ENCODE measurements around the gene ISCA1. TPM values are rescaled to one million over a fixed set of nuclear protein-coding genes. Genes with fewer than 3 reads are reported as not detected.
A peak's percentile ranks its signal among the peaks of the same experiment; 100 is the strongest.

Gene ISCA1
- total and polyA plus RNA-seq, 10 of the 15 experiments (the other 5 are each of a cell fraction or from before 2014, with no cell fraction given) = 8.9 to 36.0 (median 24.2) TPM

DNA sequence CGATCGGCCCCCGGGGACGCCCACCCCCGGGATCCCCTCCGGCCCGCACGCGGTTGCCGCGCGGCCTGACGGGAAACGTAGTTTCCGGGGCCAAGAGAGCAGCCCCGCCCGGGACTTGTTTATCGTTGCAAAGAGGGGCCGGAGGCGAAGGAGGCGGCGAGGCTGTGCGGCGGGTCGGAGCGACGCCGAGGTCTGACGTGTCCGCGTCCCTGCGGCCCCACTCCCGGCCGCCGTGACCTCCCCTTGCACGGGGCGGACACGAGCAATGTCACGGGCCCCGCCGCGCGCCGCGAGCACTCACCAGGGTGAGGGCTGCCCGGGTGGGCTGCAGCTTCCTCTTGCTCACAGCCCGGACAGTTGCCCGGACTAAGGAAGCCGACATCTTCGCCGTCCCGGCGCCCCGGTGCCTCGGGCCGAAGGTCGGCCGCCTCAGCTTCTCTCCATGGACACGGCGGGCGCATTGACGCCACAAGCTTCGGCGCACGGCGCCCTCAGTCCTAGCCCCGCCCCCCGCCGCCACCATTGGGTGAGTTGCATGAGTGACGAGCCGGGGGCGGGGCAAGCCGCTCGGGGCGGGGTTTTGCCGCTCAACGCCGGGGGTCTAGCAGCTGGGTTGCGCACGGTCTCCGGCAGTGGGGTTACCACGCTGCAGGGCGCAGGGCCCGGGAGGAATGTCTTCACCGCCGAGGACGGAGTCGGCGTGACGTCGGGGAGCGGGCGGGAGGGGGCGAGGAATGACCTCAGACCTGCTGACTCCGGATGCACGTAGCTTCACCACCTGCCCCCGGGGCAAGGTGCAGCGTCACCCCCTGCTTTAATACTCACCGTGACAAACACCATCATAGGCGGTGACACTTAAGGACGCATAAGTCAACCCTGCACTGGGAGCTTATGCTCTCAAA is at the start of gene ISCA1 (continued):
- TF ChIP-seq, protein P1, sequence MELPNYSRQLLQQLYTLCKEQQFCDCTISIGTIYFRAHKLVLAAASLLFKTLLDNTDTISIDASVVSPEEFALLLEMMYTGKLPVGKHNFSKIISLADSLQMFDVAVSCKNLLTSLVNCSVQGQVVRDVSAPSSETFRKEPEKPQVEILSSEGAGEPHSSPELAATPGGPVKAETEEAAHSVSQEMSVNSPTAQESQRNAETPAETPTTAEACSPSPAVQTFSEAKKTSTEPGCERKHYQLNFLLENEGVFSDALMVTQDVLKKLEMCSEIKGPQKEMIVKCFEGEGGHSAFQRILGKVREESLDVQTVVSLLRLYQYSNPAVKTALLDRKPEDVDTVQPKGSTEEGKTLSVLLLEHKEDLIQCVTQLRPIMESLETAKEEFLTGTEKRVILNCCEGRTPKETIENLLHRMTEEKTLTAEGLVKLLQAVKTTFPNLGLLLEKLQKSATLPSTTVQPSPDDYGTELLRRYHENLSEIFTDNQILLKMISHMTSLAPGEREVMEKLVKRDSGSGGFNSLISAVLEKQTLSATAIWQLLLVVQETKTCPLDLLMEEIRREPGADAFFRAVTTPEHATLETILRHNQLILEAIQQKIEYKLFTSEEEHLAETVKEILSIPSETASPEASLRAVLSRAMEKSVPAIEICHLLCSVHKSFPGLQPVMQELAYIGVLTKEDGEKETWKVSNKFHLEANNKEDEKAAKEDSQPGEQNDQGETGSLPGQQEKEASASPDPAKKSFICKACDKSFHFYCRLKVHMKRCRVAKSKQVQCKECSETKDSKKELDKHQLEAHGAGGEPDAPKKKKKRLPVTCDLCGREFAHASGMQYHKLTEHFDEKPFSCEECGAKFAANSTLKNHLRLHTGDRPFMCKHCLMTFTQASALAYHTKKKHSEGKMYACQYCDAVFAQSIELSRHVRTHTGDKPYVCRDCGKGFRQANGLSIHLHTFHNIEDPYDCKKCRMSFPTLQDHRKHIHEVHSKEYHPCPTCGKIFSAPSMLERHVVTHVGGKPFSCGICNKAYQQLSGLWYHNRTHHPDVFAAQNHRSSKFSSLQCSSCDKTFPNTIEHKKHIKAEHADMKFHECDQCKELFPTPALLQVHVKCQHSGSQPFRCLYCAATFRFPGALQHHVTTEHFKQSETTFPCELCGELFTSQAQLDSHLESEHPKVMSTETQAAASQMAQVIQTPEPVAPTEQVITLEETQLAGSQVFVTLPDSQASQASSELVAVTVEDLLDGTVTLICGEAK (IDR thresholded peaks at IDR 0.05; ENCODE audit: borderline replicate concordance) = no peak
- no peak for TF ChIP-seq ZNF622 (IDR thresholded peaks at IDR 0.05)
- TF ChIP-seq MYB (IDR thresholded peaks at IDR 0.05; ENCODE audit: borderline replicate concordance, low read depth, low read length) = no peak
- TF ChIP-seq, protein P2, sequence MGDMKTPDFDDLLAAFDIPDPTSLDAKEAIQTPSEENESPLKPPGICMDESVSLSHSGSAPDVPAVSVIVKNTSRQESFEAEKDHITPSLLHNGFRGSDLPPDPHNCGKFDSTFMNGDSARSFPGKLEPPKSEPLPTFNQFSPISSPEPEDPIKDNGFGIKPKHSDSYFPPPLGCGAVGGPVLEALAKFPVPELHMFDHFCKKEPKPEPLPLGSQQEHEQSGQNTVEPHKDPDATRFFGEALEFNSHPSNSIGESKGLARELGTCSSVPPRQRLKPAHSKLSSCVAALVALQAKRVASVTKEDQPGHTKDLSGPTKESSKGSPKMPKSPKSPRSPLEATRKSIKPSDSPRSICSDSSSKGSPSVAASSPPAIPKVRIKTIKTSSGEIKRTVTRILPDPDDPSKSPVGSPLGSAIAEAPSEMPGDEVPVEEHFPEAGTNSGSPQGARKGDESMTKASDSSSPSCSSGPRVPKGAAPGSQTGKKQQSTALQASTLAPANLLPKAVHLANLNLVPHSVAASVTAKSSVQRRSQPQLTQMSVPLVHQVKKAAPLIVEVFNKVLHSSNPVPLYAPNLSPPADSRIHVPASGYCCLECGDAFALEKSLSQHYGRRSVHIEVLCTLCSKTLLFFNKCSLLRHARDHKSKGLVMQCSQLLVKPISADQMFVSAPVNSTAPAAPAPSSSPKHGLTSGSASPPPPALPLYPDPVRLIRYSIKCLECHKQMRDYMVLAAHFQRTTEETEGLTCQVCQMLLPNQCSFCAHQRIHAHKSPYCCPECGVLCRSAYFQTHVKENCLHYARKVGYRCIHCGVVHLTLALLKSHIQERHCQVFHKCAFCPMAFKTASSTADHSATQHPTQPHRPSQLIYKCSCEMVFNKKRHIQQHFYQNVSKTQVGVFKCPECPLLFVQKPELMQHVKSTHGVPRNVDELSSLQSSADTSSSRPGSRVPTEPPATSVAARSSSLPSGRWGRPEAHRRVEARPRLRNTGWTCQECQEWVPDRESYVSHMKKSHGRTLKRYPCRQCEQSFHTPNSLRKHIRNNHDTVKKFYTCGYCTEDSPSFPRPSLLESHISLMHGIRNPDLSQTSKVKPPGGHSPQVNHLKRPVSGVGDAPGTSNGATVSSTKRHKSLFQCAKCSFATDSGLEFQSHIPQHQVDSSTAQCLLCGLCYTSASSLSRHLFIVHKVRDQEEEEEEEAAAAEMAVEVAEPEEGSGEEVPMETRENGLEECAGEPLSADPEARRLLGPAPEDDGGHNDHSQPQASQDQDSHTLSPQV (IDR thresholded peaks at IDR 0.05) = no peak
- no peak for TF ChIP-seq HDGF (IDR thresholded peaks at IDR 0.05)
- TF ChIP-seq, protein P3, sequence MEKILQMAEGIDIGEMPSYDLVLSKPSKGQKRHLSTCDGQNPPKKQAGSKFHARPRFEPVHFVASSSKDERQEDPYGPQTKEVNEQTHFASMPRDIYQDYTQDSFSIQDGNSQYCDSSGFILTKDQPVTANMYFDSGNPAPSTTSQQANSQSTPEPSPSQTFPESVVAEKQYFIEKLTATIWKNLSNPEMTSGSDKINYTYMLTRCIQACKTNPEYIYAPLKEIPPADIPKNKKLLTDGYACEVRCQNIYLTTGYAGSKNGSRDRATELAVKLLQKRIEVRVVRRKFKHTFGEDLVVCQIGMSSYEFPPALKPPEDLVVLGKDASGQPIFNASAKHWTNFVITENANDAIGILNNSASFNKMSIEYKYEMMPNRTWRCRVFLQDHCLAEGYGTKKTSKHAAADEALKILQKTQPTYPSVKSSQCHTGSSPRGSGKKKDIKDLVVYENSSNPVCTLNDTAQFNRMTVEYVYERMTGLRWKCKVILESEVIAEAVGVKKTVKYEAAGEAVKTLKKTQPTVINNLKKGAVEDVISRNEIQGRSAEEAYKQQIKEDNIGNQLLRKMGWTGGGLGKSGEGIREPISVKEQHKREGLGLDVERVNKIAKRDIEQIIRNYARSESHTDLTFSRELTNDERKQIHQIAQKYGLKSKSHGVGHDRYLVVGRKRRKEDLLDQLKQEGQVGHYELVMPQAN (conservative IDR thresholded peaks at IDR 0.05) = peak; percentile 81
- peak; percentile 74 for TF ChIP-seq SIN3A (IDR thresholded peaks at IDR 0.05; ENCODE audit: low read depth, low read length)
- TF ChIP-seq, protein P4, sequence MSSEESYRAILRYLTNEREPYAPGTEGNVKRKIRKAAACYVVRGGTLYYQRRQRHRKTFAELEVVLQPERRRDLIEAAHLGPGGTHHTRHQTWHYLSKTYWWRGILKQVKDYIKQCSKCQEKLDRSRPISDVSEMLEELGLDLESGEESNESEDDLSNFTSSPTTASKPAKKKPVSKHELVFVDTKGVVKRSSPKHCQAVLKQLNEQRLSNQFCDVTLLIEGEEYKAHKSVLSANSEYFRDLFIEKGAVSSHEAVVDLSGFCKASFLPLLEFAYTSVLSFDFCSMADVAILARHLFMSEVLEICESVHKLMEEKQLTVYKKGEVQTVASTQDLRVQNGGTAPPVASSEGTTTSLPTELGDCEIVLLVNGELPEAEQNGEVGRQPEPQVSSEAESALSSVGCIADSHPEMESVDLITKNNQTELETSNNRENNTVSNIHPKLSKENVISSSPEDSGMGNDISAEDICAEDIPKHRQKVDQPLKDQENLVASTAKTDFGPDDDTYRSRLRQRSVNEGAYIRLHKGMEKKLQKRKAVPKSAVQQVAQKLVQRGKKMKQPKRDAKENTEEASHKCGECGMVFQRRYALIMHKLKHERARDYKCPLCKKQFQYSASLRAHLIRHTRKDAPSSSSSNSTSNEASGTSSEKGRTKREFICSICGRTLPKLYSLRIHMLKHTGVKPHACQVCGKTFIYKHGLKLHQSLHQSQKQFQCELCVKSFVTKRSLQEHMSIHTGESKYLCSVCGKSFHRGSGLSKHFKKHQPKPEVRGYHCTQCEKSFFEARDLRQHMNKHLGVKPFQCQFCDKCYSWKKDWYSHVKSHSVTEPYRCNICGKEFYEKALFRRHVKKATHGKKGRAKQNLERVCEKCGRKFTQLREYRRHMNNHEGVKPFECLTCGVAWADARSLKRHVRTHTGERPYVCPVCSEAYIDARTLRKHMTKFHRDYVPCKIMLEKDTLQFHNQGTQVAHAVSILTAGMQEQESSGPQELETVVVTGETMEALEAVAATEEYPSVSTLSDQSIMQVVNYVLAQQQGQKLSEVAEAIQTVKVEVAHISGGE (CRISPR knock-in tag; IDR thresholded peaks at IDR 0.05) = no peak
- TF ChIP-seq BHLHE40 (IDR thresholded peaks at IDR 0.05; ENCODE audit: borderline replicate concordance in 1 of 2, low read depth in 2 of 2, low read length in 1 of 2) = peak; percentile 65 to 77; a peak in 3 of 4 replicates
- TF ChIP-seq SMC3 (IDR thresholded peaks at IDR 0.05; ENCODE audit: borderline replicate concordance, low read length) = no peak
- TF ChIP-seq BACH1 (IDR thresholded peaks at IDR 0.05; ENCODE audit: borderline replicate concordance) = peak; percentile 33; the same call in 1 of the 2 replicates
- peak; percentile 73 for TF ChIP-seq YY1 (IDR thresholded peaks at IDR 0.05; ENCODE audit: low read depth, low read length)
- peak; percentile 62 for TF ChIP-seq ATF7 (IDR thresholded peaks at IDR 0.05; ENCODE audit: low read depth)
- TF ChIP-seq CREM (IDR thresholded peaks at IDR 0.05; ENCODE audit: low read depth) = peak; percentile 87

Data from GM12878 (cell line).